ENCODE results near the gene PPFIA4. TPM values are rescaled to one million over a fixed set of nuclear protein-coding genes. Genes with fewer than 3 reads are reported as not detected.

Gene PPFIA4
- total RNA-seq, 1 experiment from 2014 or later = 21.1 TPM

DNA sequence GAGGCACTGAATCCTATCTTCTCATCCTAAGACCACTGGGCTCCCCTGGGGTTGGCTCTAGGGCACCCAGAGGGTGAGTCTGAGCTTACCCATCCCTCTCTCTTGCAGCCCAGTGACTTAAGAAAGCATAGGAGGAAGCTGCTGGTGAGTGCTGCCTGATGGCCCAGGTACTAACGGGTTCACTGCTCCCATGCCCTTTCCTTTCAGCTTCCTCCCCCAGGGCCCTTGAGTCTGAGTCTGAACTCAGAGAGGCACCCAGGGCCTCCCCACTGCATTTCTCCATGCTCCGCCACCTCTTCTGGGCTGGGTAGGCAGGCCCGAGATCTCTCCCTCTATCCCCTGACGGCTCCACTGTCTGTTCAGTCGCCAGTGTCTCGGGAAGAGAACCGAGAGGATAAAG, 29.7 kb downstream of the PPFIA4 start:
- TF ChIP-seq, protein P1, sequence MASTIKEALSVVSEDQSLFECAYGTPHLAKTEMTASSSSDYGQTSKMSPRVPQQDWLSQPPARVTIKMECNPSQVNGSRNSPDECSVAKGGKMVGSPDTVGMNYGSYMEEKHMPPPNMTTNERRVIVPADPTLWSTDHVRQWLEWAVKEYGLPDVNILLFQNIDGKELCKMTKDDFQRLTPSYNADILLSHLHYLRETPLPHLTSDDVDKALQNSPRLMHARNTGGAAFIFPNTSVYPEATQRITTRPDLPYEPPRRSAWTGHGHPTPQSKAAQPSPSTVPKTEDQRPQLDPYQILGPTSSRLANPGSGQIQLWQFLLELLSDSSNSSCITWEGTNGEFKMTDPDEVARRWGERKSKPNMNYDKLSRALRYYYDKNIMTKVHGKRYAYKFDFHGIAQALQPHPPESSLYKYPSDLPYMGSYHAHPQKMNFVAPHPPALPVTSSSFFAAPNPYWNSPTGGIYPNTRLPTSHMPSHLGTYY (CRISPR knock-in tag; IDR thresholded peaks at IDR 0.05) = no peak
- no peak for TF ChIP-seq SP1 (CRISPR knock-in tag; conservative IDR thresholded peaks at IDR 0.05)
- no peak for TF ChIP-seq GRHL2 (CRISPR knock-in tag; IDR thresholded peaks at IDR 0.05; ENCODE audit: insufficient replicate concordance, severe bottlenecking)
- no peak for TF ChIP-seq GABPB1 (CRISPR knock-in tag; IDR thresholded peaks at IDR 0.05)
- TF ChIP-seq ESRRA (CRISPR knock-in tag; IDR thresholded peaks at IDR 0.05; ENCODE audit: borderline replicate concordance) = no peak
- TF ChIP-seq, protein P2, sequence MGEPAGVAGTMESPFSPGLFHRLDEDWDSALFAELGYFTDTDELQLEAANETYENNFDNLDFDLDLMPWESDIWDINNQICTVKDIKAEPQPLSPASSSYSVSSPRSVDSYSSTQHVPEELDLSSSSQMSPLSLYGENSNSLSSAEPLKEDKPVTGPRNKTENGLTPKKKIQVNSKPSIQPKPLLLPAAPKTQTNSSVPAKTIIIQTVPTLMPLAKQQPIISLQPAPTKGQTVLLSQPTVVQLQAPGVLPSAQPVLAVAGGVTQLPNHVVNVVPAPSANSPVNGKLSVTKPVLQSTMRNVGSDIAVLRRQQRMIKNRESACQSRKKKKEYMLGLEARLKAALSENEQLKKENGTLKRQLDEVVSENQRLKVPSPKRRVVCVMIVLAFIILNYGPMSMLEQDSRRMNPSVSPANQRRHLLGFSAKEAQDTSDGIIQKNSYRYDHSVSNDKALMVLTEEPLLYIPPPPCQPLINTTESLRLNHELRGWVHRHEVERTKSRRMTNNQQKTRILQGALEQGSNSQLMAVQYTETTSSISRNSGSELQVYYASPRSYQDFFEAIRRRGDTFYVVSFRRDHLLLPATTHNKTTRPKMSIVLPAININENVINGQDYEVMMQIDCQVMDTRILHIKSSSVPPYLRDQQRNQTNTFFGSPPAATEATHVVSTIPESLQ (CRISPR knock-in tag; IDR thresholded peaks at IDR 0.05) = no peak
- TF ChIP-seq, protein P3, sequence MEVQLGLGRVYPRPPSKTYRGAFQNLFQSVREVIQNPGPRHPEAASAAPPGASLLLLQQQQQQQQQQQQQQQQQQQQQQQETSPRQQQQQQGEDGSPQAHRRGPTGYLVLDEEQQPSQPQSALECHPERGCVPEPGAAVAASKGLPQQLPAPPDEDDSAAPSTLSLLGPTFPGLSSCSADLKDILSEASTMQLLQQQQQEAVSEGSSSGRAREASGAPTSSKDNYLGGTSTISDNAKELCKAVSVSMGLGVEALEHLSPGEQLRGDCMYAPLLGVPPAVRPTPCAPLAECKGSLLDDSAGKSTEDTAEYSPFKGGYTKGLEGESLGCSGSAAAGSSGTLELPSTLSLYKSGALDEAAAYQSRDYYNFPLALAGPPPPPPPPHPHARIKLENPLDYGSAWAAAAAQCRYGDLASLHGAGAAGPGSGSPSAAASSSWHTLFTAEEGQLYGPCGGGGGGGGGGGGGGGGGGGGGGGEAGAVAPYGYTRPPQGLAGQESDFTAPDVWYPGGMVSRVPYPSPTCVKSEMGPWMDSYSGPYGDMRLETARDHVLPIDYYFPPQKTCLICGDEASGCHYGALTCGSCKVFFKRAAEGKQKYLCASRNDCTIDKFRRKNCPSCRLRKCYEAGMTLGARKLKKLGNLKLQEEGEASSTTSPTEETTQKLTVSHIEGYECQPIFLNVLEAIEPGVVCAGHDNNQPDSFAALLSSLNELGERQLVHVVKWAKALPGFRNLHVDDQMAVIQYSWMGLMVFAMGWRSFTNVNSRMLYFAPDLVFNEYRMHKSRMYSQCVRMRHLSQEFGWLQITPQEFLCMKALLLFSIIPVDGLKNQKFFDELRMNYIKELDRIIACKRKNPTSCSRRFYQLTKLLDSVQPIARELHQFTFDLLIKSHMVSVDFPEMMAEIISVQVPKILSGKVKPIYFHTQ (CRISPR knock-in tag; IDR thresholded peaks at IDR 0.05) = no peak
- TF ChIP-seq, protein P4, sequence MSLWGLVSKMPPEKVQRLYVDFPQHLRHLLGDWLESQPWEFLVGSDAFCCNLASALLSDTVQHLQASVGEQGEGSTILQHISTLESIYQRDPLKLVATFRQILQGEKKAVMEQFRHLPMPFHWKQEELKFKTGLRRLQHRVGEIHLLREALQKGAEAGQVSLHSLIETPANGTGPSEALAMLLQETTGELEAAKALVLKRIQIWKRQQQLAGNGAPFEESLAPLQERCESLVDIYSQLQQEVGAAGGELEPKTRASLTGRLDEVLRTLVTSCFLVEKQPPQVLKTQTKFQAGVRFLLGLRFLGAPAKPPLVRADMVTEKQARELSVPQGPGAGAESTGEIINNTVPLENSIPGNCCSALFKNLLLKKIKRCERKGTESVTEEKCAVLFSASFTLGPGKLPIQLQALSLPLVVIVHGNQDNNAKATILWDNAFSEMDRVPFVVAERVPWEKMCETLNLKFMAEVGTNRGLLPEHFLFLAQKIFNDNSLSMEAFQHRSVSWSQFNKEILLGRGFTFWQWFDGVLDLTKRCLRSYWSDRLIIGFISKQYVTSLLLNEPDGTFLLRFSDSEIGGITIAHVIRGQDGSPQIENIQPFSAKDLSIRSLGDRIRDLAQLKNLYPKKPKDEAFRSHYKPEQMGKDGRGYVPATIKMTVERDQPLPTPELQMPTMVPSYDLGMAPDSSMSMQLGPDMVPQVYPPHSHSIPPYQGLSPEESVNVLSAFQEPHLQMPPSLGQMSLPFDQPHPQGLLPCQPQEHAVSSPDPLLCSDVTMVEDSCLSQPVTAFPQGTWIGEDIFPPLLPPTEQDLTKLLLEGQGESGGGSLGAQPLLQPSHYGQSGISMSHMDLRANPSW (CRISPR knock-in tag; conservative IDR thresholded peaks at IDR 0.05; ENCODE audit: low read depth) = no peak
- TF ChIP-seq, protein P5, sequence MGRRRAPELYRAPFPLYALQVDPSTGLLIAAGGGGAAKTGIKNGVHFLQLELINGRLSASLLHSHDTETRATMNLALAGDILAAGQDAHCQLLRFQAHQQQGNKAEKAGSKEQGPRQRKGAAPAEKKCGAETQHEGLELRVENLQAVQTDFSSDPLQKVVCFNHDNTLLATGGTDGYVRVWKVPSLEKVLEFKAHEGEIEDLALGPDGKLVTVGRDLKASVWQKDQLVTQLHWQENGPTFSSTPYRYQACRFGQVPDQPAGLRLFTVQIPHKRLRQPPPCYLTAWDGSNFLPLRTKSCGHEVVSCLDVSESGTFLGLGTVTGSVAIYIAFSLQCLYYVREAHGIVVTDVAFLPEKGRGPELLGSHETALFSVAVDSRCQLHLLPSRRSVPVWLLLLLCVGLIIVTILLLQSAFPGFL (CRISPR knock-in tag; IDR thresholded peaks at IDR 0.05; ENCODE audit: borderline replicate concordance) = no peak
- TF ChIP-seq, protein P6, sequence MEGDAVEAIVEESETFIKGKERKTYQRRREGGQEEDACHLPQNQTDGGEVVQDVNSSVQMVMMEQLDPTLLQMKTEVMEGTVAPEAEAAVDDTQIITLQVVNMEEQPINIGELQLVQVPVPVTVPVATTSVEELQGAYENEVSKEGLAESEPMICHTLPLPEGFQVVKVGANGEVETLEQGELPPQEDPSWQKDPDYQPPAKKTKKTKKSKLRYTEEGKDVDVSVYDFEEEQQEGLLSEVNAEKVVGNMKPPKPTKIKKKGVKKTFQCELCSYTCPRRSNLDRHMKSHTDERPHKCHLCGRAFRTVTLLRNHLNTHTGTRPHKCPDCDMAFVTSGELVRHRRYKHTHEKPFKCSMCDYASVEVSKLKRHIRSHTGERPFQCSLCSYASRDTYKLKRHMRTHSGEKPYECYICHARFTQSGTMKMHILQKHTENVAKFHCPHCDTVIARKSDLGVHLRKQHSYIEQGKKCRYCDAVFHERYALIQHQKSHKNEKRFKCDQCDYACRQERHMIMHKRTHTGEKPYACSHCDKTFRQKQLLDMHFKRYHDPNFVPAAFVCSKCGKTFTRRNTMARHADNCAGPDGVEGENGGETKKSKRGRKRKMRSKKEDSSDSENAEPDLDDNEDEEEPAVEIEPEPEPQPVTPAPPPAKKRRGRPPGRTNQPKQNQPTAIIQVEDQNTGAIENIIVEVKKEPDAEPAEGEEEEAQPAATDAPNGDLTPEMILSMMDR (IDR thresholded peaks at IDR 0.05) = no peak
- no peak for TF ChIP-seq FOXK1 (CRISPR knock-in tag; IDR thresholded peaks at IDR 0.05)
- TF ChIP-seq, protein P7, sequence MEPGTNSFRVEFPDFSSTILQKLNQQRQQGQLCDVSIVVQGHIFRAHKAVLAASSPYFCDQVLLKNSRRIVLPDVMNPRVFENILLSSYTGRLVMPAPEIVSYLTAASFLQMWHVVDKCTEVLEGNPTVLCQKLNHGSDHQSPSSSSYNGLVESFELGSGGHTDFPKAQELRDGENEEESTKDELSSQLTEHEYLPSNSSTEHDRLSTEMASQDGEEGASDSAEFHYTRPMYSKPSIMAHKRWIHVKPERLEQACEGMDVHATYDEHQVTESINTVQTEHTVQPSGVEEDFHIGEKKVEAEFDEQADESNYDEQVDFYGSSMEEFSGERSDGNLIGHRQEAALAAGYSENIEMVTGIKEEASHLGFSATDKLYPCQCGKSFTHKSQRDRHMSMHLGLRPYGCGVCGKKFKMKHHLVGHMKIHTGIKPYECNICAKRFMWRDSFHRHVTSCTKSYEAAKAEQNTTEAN (CRISPR knock-in tag; IDR thresholded peaks at IDR 0.05) = no peak
- TF ChIP-seq ZNF671 (CRISPR knock-in tag; IDR thresholded peaks at IDR 0.05) = no peak
- no peak overlapping the region for H3K4me3 Mint-ChIP-seq
- POLR2A ChIA-PET = interaction anchor here (0.6 kb wide), 2 partner anchors 16 to 438 kb away, joined by 3 to 4 read pairs; no protein-coding TSS in a partner anchor
- peaks cover 3% of the 10 kb centered on the region for H3K9me3 Mint-ChIP-seq
- H3K27ac Mint-ChIP-seq = no peak overlapping the region
- H3K36me3 Mint-ChIP-seq = peaks cover 34% of the 10 kb centered on the region
- DNase-seq (ENCODE audit: low spot score) = no peak
- no peak for ATAC-seq
- no peaks in the 10 kb centered on the region for H3K27me3 Mint-ChIP-seq (ENCODE audit: low read depth)
- H3K4me1 Mint-ChIP-seq = peaks cover 47% of the 10 kb centered on the region
- CTCF ChIA-PET = interaction anchor here (0.6 to 11.5 kb wide), 19 partner anchors 10 to 1496 kb away, joined by 3 to 412 read pairs (median 8); partner anchors contain the start of genes ADORA1 and PPFIA4
